ENCODE measurements around the gene ULK4. TPM values are rescaled to one million over a fixed set of nuclear protein-coding genes. Genes with fewer than 3 reads are reported as not detected.
A peak's percentile ranks its signal among the peaks of the same experiment; 100 is the strongest.

The ULK4 gene
- total and polyA plus RNA-seq, 2 of the 4 experiments (the other 2 are of a cell fraction): 2.7 to 5.0 TPM

DNA sequence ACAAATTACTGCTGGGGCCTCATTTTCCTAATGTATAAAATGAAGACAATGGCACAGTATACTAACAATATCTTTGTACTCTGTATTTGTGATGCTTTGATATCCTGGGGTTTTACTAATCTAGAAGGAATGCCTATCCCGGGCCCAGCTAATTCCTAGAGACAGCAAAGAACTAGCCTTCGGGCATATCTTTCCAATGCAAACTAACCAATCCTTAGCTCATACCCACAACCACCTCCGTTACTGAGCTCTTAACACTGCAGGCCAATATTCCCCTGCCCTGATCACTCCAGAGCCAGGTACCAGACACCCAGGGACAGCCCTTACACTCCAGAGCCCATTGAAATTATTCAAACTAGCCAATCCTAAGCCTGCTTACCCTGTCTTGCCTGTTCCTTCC is 309.0 kb downstream of the ULK4 start:
- no peak overlapping the region for H4K8ac ChIP-seq (ENCODE audit: low read depth in 2 of 2, low read length in 2 of 2)
- H2AFZ ChIP-seq (replicated peaks; ENCODE audit: low read length, poor library complexity): no peak overlapping the region
- H2BK5ac ChIP-seq (ENCODE audit: low read depth, low read length, poor library complexity, severe bottlenecking): no peak overlapping the region
- H3K4me2 ChIP-seq (ENCODE audit: low read depth, low read length): peak overlapping the region; percentile 30; the same call in 1 of the 2 replicates
- dilution Hi-C loops (cut with HindIII; ENCODE audit: low sequenced_read_pairs, unreplicated experiment): no loop called here
- no peak overlapping the region for H4K5ac ChIP-seq (ENCODE audit: low read depth, low read length)
- H3K14ac ChIP-seq (replicated peaks; ENCODE audit: low read depth, low read length): no peak overlapping the region
- no peak overlapping the region for H2AK9ac ChIP-seq (replicated peaks; ENCODE audit: low read depth, low read length, poor library complexity)
- peak; percentile 20 for DNase-seq
- H3K4me3 ChIP-seq (ENCODE audit: insufficient read depth, low read depth, low read length): no peak overlapping the region
- BruUV-seq (replicated peaks): no TSS peak
- CTCF ChIA-PET: interaction anchor here (0.6 kb wide), 1 partner anchor 532 kb away, joined by 5 read pairs; no protein-coding TSS in a partner anchor
- TF ChIP-seq FOS (IDR thresholded peaks at IDR 0.05; ENCODE audit: low read depth, low read length) (no peak), RAD21 (IDR thresholded peaks at IDR 0.05; ENCODE audit: low read length) (no peak), RFX5 (IDR thresholded peaks at IDR 0.05; ENCODE audit: low read depth, low read length) (no peak), MAZ (IDR thresholded peaks at IDR 0.05; ENCODE audit: borderline replicate concordance, low read depth, low read length) (no peak), CHD1 (IDR thresholded peaks at IDR 0.05; ENCODE audit: low read depth, low read length) (no peak), POLR2A (IDR thresholded peaks at IDR 0.05; ENCODE audit: low read depth, low read length) (no peak), RCOR1 (IDR thresholded peaks at IDR 0.05; ENCODE audit: insufficient replicate concordance, low read length) (no peak), NFE2L2 (IDR thresholded peaks at IDR 0.05; ENCODE audit: low read depth, low read length) (no peak), ELK1 (IDR thresholded peaks at IDR 0.05; ENCODE audit: borderline replicate concordance, low read depth, low read length) (no peak)
- TF ChIP-seq, protein P1, sequence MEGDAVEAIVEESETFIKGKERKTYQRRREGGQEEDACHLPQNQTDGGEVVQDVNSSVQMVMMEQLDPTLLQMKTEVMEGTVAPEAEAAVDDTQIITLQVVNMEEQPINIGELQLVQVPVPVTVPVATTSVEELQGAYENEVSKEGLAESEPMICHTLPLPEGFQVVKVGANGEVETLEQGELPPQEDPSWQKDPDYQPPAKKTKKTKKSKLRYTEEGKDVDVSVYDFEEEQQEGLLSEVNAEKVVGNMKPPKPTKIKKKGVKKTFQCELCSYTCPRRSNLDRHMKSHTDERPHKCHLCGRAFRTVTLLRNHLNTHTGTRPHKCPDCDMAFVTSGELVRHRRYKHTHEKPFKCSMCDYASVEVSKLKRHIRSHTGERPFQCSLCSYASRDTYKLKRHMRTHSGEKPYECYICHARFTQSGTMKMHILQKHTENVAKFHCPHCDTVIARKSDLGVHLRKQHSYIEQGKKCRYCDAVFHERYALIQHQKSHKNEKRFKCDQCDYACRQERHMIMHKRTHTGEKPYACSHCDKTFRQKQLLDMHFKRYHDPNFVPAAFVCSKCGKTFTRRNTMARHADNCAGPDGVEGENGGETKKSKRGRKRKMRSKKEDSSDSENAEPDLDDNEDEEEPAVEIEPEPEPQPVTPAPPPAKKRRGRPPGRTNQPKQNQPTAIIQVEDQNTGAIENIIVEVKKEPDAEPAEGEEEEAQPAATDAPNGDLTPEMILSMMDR (conservative IDR thresholded peaks at IDR 0.05; ENCODE audit: low read depth, low read length): no peak
- no peaks in the 10 kb centered on the region for H4K20me1 ChIP-seq (ENCODE audit: insufficient read depth, low read length)
- H3K18ac ChIP-seq (ENCODE audit: low read depth, low read length): no peak overlapping the region; the same call in 1 of the 2 replicates
- peaks cover 4% of the 10 kb centered on the region; the same call in 1 of the 2 replicates for H3K4me1 ChIP-seq (ENCODE audit: control insufficient read depth, insufficient read depth, low read length)
- no peaks in the 10 kb centered on the region for H3K36me3 ChIP-seq (ENCODE audit: control insufficient read depth, insufficient read depth, low read length)
- no peak overlapping the region for H3K4ac ChIP-seq (ENCODE audit: low read depth, low read length)
- H2BK20ac ChIP-seq (ENCODE audit: low read depth, low read length): no peak overlapping the region
- no peak overlapping the region for H3K9ac ChIP-seq (ENCODE audit: low read depth, low read length)
- no peak overlapping the region for H2BK15ac ChIP-seq (ENCODE audit: low read depth, low read length)
- ATAC-seq (ENCODE audit: low read depth): peak; percentile 82
- H3K56ac ChIP-seq (ENCODE audit: extremely low read depth, insufficient read depth, low read length): no peak overlapping the region
- H3K9me1 ChIP-seq (ENCODE audit: insufficient read depth, low read length): no peaks in the 10 kb centered on the region
- no peaks in the 10 kb centered on the region for H3K79me1 ChIP-seq (ENCODE audit: low read depth in 1 of 2, low read length in 2 of 2)
- intact Hi-C loops (cut with micrococcal nuclease): no loop called here
- POLR2A ChIA-PET (ENCODE audit: unreplicated experiment): no interaction called here
- H3K9me3 ChIP-seq (ENCODE audit: control insufficient read depth, insufficient read depth, low read length): peaks cover 3% of the 10 kb centered on the region; the same call in 1 of the 2 replicates
- H3K27ac ChIP-seq (ENCODE audit: insufficient read depth, low read length): no peak overlapping the region; the same call in 1 of the 2 replicates
- no peaks in the 10 kb centered on the region for H3K27me3 ChIP-seq (ENCODE audit: control insufficient read depth, insufficient read depth, low read length)
- no peak overlapping the region for H2BK120ac ChIP-seq (ENCODE audit: low read depth, low read length)
- no CpG with 5 or more reads among the region's 3 CpGs for WGBS, 2 experiments (ENCODE audit: extremely low coverage in 2 of 2, insufficient read length in 1 of 2)
- no peak overlapping the region for H3K23ac ChIP-seq (ENCODE audit: low read depth, low read length)
- in situ Hi-C loops (cut with MboI; ENCODE audit: low sequenced_read_pairs): no loop called here
- no peak overlapping the region for H4K91ac ChIP-seq (ENCODE audit: insufficient read depth, low read depth, low read length)
- no peak overlapping the region for H2AK5ac ChIP-seq (ENCODE audit: low read depth, low read length)
